GM19397 (cell line): Measurements from ENCODE around the gene ANTXRL.
"Not testable (repeated sequence)": the region's sequence is repeated elsewhere in the genome, so short reads cannot be mapped to it uniquely, and the experiment has no call there.

Experiments
- ATAC-seq: cut with Tn5 transposase; IDR thresholded peaks from one replicate; pipeline ENCODE4 v1.9.1; 2021; ENCODE audit warnings: mild to moderate bottlenecking, moderate library complexity; ENCODE audit not compliant: unreplicated experiment

Gene ANTXRL

DNA sequence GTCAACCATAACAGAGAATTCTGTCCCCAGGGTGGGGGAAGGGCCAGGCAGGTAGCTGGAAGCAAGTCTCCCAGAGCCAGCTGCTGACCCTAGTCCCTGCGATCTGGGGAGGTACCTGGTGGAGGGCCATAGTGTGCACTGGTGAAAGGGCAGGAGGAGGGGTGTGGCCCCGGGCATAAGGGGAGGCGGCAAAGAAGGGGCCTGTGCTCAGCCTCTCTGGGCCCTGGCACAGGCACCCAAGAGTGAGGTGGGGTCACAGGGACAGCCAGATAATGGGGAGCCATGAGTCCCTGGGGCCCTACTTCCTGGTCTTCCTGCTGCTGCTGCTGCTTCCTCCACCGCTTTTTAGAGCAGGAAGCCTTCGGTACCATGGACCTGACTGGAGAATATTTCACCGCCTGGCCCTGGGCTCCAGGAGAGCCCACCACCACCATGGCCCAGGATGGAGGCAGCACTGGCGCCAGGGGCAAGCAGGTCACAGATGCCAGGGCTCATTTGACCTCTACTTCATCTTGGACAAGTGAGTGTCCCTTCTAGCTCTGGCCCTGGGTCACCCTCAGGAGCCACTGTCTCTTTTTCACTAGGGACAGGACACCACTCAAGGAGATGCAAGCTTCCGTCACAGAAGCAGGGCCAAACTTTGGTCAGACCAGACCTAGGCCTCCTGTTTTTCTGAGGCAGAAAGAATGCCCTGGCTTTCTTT lies at the start of gene ANTXRL:
Gene ANTXRL, plus strand, starts transcription at position 7 of the 703 bp plus-strand sequence. Its CDS starts 266 bp downstream, at position 273.
- ATAC-seq, result no peak

DNA sequence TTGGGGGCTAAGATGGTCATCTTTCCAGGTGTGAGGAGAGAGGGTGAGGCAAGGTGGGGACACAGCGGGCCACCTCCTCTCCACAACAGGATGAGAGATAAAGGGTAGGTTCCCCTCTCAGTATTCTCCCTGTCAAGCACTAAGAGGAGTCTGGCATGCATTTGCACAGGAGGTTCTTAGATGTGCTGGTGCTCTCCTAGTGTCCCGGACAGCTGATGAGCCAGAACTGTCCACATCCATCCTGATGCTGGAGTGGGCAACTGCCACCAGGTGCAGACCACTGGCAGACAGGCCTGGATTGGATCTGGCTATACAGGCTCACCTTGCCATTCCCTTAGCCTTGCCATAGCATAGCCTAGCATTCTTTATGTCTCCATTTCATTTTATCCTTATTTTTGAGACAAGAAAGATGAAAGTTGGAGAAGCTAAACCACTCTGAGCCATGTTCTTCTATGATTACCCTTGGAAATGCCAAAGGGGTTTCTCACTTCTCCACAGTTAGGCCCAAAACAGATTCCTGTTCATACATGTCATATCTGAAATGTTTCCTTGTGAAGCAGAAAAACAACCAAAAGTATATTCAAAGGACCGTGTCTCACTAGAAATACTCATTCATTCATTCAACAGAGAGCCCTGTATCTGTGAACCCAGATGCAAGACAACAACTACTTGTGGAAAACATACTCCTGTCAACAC lies 48.8 kb upstream of the ANTXRL start:
- no peak for ATAC-seq

DNA sequence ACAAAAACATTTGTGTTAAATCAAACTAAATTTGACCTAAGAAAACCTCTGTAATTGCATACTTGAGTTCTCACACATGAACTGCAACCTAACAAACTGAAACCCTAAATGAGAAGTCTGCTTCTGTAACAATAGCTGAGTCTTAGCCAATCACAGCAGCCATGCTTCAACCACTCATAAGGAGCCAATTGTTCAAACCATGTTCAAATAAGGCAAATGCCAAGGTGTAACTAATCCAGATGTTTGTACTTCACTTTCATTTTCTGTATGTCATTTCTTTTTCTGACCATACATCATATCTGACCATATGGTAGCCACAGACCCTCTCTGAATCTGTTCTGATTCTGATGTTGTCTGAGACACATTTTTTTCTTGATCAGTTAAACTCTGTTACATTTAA lies 47.5 kb upstream of the ANTXRL start:
- no peak for ATAC-seq

DNA sequence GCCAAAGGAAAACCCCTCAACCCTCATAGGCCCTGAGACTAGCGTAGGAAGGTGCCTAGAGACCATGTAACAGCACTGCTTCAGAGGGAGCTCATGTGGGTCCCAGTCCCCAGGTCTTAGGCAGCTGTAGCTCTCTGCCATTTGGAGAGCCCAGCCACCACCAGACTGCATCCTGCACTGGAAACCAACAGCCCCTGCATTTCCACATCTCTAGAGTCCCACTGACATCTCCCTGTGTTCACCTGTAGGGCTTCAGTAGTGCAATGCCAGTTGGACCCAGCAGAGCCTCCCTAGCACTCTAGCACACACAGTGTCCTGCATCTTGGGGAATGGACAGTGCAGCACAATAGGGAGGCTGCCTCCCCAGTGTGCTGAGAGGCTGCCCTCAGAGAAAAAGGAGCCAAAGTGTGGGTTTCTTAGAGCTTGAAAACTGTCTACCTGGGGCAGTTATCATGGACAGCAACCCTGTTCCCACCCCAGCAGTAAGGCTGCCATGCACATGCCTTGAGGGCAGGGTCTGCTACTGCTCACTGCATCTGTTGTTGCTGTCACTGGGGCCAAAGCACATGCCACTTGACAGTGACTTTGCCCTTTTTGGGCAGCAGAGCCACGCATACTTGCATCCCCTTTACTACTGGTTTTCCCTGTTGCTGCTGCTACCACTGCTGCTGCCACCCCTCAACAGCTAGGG lies 46.7 kb upstream of the ANTXRL start:
- ATAC-seq, result no peak

DNA sequence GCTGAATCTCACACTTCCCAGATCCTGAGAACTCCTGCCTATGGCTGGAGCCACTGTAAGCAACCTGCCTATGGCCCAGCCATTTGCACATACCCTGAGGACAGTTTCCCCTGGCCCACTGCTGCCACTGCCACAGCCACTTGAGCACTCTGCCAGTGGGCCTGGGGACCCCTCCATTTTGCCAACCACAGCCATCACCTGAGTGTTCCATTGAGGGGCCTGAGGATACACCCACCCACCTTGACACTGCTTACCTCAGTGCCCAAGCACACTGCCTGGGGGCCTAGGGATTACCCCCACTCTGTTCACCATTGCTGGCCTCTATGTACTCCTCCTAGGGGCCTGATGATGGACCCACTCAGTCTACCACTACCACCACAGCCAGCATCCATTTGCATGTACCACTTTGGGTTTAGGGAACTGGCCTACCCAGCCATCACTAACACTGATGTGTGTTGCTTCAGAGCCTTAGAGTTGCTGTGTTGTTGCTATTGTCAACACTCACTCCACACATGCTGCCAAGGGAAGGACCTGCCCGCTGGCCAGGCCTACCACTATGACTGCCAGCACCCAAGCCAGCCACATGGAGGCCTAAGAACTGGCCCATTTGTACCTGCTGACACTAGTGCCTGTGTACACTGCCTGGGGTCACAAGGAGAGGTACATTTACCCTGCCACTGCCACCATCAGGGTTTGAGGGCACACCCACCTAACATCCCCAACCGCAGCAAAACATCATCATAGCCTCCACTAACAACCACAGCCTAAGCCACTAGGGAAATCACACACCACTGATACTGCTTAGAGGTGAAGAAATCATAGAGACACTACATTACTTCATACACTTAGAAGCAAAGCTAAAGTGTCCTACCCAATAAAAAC lies 45.9 kb upstream of the ANTXRL start:
- ATAC-seq, result no peak

DNA sequence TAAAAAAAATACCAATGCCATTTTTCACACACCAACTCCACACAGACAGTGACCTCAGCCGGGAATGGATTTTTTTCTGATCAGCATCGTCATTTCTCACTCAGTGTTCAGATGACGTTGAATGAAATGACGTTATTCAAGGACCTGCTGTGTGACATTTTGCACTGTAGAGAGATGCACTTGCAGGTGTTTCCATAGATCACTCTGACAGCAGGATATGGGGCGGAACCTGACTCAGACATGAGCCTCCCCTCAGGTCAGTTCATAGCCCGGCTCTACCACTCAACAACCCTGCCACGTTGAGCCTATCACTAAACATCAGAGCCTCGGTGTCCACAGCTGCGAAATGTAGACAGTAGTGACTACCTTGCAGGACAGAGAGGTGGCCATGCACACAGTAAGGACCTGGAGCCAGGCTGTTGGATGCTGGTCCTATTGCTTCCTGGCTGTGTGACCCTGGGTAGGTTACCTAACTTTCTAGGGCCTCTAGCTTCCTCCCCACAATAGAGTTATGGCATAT lies 41.4 kb upstream of the ANTXRL start:
- ATAC-seq, result no peak

DNA sequence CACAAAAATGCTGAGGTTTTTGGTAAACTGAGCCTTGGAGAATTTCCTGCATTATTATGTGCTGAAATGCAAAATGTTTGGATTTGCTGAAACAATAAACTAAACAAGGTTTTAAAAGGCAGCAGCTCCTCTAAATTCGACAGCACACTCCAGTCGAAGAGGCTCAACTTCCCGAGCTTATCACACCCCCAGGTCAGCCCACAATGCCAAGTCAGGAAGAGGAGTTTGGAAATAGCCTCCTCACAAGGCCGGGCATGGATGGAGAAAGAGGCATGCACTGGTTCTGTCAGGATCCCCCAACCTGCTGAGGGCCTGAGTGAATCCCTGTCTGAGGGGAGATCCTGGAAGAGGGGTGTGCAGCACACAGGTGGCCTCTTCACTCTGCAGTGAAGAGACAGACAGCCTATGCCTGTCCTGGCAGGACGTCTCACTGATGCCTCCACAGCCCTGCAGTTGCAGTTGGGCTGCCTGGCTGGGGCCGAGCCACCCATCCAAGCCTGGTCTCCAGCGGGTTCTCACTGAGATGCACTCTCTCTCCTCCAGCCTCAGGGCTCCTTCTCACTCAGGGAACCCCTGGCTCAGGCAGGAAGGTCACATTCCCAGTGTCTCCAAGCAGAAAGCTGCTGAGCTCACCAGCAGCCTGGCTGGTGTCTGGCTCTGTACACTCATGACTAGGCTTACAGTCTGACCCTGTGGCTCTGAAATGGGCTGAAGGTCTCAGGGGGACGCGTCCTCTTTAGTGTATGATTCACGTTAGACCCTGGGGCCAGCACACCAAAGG lies 40.2 kb upstream of the ANTXRL start:
- not testable (repeated sequence) for ATAC-seq

DNA sequence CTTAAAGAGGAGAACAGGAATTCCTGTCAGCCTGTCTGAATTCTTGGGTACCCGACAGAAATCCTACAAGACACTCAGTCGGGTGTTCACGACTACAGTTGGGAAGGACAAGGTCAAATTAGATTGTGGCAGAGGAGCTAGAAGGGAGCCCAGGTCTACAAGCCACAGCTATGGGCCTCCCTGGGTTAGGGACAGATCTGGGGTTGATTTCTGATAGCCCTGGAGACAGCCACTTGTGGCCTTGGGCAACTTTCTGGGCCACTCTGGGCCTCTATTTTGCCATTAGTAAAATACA lies 39.7 kb upstream of the ANTXRL start:
- ATAC-seq, result no peak

DNA sequence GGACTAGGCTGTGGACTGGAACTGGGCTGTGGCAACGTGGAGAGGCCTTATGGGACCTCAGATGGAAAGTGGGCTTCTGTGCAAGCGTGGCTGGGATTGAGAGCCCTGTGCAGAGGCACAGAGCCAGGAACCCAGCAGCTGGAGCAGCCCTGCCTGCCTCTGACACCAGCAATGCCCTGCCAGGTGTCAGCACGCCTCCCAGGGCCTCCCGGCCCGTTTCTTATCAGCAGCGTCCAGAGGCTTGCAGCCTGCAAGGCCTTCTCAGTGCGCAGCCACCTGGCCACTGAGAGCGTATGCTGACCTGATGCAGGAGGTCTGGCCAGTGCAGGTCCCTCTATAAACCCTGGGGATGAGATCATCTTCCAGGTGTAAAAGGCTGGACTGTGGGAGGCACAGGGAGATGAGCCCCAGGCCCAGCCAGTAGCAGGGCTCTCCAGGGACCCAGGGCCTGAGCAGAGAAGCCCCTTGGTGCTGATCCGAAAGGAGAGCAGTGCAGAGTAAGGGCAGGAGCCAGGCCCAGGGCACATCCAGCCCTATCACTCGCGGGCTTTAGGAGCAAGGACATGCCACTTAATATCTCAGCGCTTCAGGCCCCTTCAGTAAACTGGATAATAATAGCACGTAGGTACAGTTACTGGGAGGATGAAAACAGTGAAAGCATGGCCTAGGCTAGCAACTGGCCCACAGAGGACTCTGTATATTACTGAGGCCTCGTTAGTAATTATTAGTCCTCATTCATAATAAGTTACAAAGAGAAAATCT lies 38.8 kb upstream of the ANTXRL start:
- ATAC-seq, result no peak

DNA sequence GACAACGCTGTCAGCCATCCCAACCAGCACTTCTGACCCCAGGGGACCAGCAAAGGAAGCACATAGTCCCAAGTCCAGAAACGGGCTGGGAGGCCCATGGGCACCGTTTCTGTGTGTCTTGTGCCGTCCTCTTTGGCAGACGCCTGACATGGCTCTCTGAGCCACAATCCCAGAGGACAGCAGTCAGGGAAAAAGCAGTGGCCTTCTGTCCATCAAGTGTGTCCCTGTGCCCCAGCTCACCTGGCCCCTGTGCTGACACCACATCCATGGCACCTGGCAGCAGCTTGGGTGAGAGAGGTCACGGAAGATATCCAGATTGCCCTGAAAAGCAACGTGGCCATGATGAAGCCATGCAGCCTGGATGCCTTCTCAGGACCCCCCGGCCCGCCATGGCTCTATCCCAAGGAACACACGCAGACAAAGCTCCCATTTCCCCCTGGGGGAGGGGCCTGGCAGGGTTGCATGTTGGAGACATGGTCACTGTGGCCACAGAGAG lies 38.1 kb upstream of the ANTXRL start:
- ATAC-seq, result no peak

DNA sequence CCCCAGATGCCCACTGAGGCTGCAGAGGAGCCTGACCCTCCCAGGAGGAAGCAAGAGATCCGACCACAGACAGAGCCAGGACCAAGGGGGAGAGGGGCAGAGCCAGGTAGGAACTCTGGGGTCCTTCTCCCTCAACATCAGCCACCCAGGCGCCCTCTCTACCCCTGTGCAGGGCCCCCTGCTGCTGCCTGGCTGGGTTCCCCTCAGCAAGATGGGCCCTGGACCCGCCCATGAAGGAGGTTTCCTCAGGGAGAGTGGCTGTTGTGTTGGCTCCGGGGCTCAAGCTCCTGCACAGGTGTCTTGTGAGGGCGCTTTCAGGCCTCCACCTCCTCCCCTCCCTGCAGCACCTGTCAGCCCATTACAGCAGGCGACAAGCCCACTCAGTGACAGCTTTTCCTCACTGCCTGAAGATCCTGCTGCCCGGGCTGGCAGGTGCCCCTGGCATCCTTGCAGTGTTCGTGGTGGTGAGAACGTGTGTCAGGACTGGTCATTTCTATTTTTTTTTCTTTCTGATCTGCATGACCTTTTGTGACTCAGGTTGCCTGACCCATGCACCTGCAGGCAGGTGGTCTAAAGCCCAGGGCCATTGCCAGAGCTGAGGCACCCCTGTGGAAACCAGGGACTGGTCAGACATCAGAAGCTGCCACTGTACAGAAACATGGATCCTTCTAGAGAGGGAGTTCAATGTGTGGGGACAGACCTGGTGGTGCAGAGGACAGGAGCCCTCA lies 37.0 kb upstream of the ANTXRL start:
- ATAC-seq, result not testable (repeated sequence)

DNA sequence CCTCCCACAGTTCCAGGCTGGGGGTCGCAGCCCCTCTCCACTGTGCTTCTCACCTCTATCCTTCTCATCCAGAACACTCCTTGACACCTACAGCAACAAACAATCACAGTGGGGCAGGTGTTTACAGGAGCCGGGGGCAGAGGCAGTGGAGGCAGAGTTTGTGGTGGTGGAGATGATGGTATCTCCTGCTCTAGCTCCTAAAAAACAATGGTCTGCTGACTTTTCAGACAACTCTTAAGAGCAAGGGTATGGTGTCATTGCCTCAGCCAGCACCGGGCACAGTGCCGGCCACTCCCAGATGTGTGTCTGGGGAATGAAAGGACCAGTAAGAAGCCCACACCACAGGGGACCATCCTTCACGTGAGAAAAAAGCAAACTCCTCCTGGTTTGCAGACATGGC lies 36.3 kb upstream of the ANTXRL start:
- ATAC-seq, result no peak

DNA sequence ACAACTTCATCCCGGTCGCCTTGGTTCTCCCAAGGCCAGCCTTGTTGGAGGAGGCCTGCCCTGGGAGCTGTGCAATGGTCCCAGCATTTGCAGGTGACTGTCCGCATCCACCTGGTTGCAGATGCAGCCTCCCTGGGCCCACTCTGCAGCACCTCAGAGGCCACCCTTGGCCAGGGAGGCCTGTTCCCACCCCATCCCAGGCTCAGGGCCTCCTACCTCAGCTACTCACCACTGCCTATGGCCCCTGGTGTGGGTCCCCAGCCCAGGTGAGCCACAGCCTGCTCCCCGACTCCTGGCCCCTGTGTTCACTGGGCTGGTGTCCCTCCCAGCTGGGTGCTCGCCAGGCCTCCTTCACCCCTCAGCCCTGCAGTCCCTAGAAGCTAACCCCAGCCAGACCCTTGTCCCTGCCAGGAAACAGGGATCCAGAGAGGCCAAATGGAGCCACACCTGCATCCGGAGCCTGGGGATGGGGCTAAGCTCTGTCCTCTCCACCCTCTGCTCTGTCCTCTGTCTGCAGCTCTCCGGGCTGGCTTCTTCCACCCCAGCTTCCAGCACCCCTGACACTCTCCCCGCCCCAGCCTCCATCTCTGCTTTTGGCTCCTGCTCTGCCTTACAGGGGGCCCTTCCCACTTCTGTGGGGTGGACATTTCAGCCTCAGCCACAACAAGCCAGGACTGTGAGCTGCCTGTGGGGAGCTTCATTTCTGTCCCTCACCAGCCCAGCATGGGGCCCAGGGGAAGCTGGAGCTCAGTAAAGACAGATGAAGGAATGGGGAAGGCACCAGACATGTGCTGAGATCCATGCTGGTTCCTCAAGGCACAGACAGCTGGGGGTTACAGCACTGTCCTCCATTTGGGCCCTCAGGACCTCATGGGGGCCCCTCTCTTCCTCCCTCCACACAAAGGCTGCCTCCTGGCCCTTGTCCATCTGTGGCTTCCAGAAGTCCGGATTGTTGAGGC lies 35.6 kb upstream of the ANTXRL start:
- ATAC-seq, result no peak

DNA sequence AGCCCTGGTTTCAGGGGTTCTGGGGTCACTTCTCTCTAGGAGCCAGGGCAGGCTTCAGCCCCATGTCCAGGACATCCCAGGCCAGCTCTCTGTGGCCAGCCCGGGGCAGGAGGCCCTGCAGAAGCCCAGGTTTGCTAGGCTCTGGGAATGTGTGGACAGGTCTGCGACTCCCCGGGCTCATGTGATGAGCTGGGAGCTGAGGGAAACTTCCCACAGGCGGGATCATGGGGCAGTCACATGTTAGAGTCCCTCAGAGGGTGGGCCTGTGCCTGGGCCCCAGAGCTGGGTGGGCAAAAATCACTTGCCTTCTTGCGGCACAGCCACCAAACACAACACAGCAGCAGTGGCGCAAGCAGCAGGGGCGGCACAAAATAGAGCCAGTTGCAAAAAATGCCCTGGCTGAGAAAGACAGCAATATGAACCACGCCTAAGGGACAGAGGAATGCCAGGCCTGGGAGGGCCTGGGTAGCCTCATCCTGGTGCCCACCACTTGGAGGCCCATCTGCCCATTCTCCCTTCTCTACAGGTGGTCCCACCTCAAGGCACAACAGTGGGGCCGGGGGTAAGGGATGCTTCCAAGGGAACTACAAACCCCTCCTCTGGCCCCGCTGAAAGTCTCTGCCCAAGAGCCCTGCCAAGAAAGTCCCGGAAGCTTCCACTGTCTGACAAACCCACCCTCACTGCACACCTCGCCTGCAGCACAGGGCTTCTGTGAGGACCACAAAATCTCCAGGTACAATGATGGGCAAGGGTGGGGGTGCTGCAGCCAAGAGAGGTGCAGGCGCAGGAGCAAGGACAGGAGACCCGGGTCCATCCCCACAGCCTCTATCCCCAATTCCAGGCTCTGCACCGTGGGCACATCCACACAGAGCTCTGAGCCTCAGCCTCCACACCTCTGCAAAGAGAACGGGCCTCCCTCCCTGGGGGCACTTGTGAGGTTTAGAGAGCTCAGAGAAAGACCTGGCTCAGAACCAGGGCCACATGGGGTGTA lies 34.6 kb upstream of the ANTXRL start:
- ATAC-seq, result no peak

DNA sequence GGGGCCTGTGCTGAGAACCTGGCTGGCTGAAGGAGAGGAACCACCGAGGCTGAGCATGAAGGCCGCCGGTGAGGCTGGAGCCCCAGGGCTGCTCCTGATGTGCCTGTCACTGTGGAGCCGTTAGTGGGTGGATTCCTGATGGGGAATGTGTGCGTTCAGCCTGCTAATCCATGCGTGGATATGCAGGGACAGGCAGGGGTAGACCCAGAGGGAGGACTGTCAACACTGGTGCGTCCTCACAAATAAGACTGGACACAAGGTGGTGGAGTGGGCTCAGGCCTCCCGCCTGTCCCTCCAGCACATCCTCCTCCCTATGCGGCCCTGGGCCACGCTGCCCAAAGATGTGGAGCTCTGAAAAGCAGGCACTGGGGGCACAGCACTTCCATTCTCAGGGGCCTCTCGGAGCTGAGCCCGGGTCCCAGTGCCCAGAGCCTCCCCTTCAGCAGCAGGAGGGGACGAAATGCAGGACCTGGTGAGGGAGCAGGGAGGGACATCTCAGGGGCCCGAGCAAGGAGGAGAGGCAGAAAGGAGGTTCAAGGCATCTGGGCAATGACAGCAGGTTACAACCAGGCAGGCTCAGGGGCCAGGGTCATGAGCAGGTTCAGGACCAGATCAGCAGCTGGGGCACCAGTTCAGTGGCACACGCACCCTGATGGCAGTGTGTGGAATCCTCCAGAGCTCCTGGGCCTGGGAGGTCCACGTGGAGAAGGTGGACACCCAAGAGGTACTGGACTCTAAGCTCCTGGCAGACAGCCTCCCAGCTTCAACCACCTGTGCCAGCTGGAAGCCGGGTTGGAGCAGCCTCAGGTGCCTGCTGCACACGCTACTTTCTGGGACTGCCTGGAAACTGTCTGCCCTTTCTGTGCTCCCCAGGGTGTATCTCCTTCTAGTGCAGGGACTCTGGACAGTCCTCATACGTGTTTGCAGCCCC lies 33.5 kb upstream of the ANTXRL start:
- ATAC-seq, result no peak
